ENCODE results near the gene ZBTB39. TPM values are rescaled to one million over a fixed set of nuclear protein-coding genes. Genes with fewer than 3 reads are reported as not detected.

The ZBTB39 gene
- total RNA-seq, 1 donor from 2014 or later = 7.5 TPM

Other genes with a start within 250 kb of the ZBTB39 start
- gene HSD17B6, start 243.2 kb downstream of the ZBTB39 start, total RNA-seq = 1.1 TPM
- gene SDR9C7, start 72.1 kb downstream of the ZBTB39 start, total RNA-seq = not detected
- 0.83 TPM for gene RDH16, start 48.9 kb downstream of the ZBTB39 start, total RNA-seq
- not detected for gene TAC3, start 10.0 kb upstream of the ZBTB39 start, total RNA-seq
- gene MYO1A, start 43.6 kb upstream of the ZBTB39 start, total RNA-seq = 0.23 TPM
- 12.5 TPM for gene NEMP1, start 72.2 kb upstream of the ZBTB39 start, total RNA-seq
- 16.2 TPM for gene NAB2, start 82.6 kb upstream of the ZBTB39 start, total RNA-seq
- 280 TPM for gene STAT6, start 104.8 kb upstream of the ZBTB39 start, total RNA-seq
- gene LRP1, start 121.9 kb upstream of the ZBTB39 start, total RNA-seq = 180 TPM
- gene LRP1-AS, start 141.1 kb upstream of the ZBTB39 start, total RNA-seq = not detected
- gene NXPH4, start 210.2 kb upstream of the ZBTB39 start, total RNA-seq = not detected
- gene SHMT2, start 223.2 kb upstream of the ZBTB39 start, total RNA-seq = 97.4 TPM
- gene STAC3, start 244.6 kb upstream of the ZBTB39 start, total RNA-seq = 3.0 TPM

Measured in ureter (tissue), 1 donor.